Measurements from ENCODE around the gene TUBA4A. TPM values are rescaled to one million over a fixed set of nuclear protein-coding genes. Genes with fewer than 3 reads are reported as not detected.

TUBA4A gene
- total and polyA plus RNA-seq, 2 of the 4 experiments (the other 2 are of a cell fraction), result 21.9 to 35.6 TPM

DNA sequence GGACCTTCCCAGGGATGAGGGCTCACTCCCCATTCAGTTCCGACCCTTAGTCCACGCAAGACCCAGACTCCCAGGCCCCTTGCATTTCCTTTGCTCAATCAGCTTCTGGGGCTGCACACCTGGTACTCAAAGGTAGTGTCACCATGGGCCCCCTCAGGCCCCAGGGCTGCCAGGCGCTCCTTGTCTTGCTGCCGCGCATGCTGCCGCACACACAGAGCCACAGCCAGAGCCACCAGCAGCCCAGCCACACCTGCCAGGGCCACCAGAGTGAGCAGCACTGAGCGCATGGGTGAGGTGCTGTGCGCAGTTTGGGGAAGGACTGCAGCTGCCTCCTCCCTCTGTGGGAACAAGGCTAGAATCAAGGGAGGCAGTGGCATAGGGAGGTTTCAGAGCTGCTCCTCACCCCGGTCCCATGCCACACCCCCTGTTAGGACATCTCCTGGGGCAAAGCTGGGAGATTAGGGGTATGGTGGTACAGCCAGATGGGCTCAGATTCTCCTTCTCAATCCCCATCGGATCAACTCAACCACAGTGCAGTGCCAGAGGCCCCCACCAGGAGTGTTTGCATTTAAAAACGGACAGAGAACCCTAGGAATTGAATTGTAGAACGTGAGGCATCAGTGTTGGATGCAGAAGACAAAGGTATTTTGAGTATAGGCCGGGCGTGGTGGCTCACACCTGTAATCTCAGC, 44.2 kb upstream of the TUBA4A start:
- intact Hi-C loops (cut with micrococcal nuclease), result loop anchor here (1.0 to 5.0 kb wide), 4 partner anchors 79 to 241 kb away; partner anchors contain the start of gene NHEJ1
- Histone ChIP-seq H3K23ac (ENCODE audit: low read depth, low read length) (no peak overlapping the region), H3K27ac (ENCODE audit: insufficient read depth, low read length) (no peak overlapping the region), H3K36me3 (ENCODE audit: control insufficient read depth, insufficient read depth, low read length) (peaks cover 4% of the 10 kb centered on the region), H3K4ac (ENCODE audit: low read depth, low read length) (no peak overlapping the region), H2AK9ac (replicated peaks; ENCODE audit: low read depth, low read length, poor library complexity) (peak overlapping the region; percentile 69), H3K9me1 (ENCODE audit: insufficient read depth, low read length) (no peaks in the 10 kb centered on the region), H2BK5ac (ENCODE audit: low read depth, low read length, poor library complexity, severe bottlenecking) (no peak overlapping the region), H2BK120ac (ENCODE audit: low read depth, low read length) (no peak overlapping the region), H4K91ac (ENCODE audit: insufficient read depth, low read depth, low read length) (no peak overlapping the region), H3K27me3 (ENCODE audit: control insufficient read depth, insufficient read depth, low read length) (no peaks in the 10 kb centered on the region), H3K56ac (ENCODE audit: extremely low read depth, insufficient read depth, low read length) (no peak overlapping the region), H3K4me1 (ENCODE audit: control insufficient read depth, insufficient read depth, low read length) (peaks cover 8% of the 10 kb centered on the region; the same call in 1 of the 2 replicates), H3K9ac (ENCODE audit: low read depth, low read length) (no peak overlapping the region), H3K4me3 (ENCODE audit: insufficient read depth, low read depth, low read length) (no peak overlapping the region), H4K5ac (ENCODE audit: low read depth, low read length) (no peak overlapping the region), H3K18ac (ENCODE audit: low read depth, low read length) (no peak overlapping the region), H4K8ac (ENCODE audit: low read depth in 2 of 2, low read length in 2 of 2) (no peak overlapping the region), H3K4me2 (ENCODE audit: low read depth, low read length) (no peak overlapping the region), H3K14ac (replicated peaks; ENCODE audit: low read depth, low read length) (no peak overlapping the region), H2AK5ac (ENCODE audit: low read depth, low read length) (no peak overlapping the region), H2BK15ac (ENCODE audit: low read depth, low read length) (no peak overlapping the region), H3K79me1 (ENCODE audit: low read depth in 1 of 2, low read length in 2 of 2) (no peaks in the 10 kb centered on the region), H2AFZ (replicated peaks; ENCODE audit: low read length, poor library complexity) (no peak overlapping the region), H4K20me1 (ENCODE audit: insufficient read depth, low read length) (no peaks in the 10 kb centered on the region), H2BK20ac (ENCODE audit: low read depth, low read length) (no peak overlapping the region), H3K9me3 (ENCODE audit: control insufficient read depth, insufficient read depth, low read length) (no peaks in the 10 kb centered on the region)
- ChIA-PET CTCF (no interaction called here), POLR2A (ENCODE audit: unreplicated experiment) (no interaction called here)
- BruUV-seq (replicated peaks), result no TSS peak
- dilution Hi-C loops (cut with HindIII; ENCODE audit: low sequenced_read_pairs, unreplicated experiment), result no loop called here
- DNase-seq, result no peak
- WGBS, 2 experiments (ENCODE audit: extremely low coverage in 2 of 2, insufficient read length in 1 of 2), result 100% methylated on average over 3 of the region's 14 CpGs; no CpG with 5 or more reads in 1 of the 2 experiments
- no peak for ATAC-seq (ENCODE audit: low read depth)
- TF ChIP-seq NFE2L2 (IDR thresholded peaks at IDR 0.05; ENCODE audit: low read depth, low read length), result no peak
- TF ChIP-seq, protein P1, sequence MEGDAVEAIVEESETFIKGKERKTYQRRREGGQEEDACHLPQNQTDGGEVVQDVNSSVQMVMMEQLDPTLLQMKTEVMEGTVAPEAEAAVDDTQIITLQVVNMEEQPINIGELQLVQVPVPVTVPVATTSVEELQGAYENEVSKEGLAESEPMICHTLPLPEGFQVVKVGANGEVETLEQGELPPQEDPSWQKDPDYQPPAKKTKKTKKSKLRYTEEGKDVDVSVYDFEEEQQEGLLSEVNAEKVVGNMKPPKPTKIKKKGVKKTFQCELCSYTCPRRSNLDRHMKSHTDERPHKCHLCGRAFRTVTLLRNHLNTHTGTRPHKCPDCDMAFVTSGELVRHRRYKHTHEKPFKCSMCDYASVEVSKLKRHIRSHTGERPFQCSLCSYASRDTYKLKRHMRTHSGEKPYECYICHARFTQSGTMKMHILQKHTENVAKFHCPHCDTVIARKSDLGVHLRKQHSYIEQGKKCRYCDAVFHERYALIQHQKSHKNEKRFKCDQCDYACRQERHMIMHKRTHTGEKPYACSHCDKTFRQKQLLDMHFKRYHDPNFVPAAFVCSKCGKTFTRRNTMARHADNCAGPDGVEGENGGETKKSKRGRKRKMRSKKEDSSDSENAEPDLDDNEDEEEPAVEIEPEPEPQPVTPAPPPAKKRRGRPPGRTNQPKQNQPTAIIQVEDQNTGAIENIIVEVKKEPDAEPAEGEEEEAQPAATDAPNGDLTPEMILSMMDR (conservative IDR thresholded peaks at IDR 0.05; ENCODE audit: low read depth, low read length), result peak; percentile 28; the same call in 1 of the 2 replicates
- in situ Hi-C loops (cut with MboI; ENCODE audit: low sequenced_read_pairs), result loop anchor here (5.0 kb wide), 1 partner anchor 126 kb away; the partner anchor contains the start of gene SLC23A3

All from IMR-90 (cell line).